Loucy (cell line): ENCODE measurements around the gene RGMB.

ENCODE experiments used
- EZH2phosphoT487 ChIP-seq: fragments of 200-600 bp; IDR thresholded peaks from 2 replicates; pipeline ENCODE4 v1.6.1; 2018; ENCODE audit warnings: antibody characterized with exemption, mild to moderate bottlenecking, moderate library complexity, borderline replicate concordance
- TF ChIP-seq, protein P1 (sequence below): fragments of 200-600 bp; sonication (generic); conservative IDR thresholded peaks from 2 replicates; pipeline ENCODE4 v1.5.1; 2014; ENCODE audit warnings: mild to moderate bottlenecking, antibody characterized with exemption, low read length

DNA sequence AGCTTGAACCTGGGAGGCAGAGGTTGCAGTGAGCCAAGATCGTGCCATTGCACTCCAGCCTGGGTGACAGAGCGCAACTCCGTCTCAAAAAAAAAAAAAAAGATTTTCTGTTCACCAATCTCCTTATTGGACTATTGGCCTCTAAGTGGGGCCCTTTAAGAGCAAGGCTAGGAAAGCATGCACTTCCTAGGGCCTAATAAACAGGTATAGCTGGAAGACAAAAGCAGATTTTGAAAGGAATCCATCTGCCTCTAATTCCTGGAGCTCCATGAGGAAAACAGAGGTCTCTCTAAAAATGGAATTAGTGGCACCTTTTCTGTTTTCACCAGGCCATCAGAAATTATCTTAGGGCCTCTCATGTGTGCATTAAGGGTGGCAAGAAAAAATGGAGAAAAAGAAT, 70.0 kb downstream of the RGMB start:
- TF ChIP-seq, protein P1, sequence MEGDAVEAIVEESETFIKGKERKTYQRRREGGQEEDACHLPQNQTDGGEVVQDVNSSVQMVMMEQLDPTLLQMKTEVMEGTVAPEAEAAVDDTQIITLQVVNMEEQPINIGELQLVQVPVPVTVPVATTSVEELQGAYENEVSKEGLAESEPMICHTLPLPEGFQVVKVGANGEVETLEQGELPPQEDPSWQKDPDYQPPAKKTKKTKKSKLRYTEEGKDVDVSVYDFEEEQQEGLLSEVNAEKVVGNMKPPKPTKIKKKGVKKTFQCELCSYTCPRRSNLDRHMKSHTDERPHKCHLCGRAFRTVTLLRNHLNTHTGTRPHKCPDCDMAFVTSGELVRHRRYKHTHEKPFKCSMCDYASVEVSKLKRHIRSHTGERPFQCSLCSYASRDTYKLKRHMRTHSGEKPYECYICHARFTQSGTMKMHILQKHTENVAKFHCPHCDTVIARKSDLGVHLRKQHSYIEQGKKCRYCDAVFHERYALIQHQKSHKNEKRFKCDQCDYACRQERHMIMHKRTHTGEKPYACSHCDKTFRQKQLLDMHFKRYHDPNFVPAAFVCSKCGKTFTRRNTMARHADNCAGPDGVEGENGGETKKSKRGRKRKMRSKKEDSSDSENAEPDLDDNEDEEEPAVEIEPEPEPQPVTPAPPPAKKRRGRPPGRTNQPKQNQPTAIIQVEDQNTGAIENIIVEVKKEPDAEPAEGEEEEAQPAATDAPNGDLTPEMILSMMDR: no peak
- no peak for TF ChIP-seq EZH2phosphoT487
